ENCODE results near the gene KATNB1.

- TF ChIP-seq ARNTL (CRISPR knock-in tag; IDR thresholded peaks at IDR 0.05; ENCODE audit: borderline replicate concordance, low read depth) = no peak
- TF ChIP-seq, protein P1, sequence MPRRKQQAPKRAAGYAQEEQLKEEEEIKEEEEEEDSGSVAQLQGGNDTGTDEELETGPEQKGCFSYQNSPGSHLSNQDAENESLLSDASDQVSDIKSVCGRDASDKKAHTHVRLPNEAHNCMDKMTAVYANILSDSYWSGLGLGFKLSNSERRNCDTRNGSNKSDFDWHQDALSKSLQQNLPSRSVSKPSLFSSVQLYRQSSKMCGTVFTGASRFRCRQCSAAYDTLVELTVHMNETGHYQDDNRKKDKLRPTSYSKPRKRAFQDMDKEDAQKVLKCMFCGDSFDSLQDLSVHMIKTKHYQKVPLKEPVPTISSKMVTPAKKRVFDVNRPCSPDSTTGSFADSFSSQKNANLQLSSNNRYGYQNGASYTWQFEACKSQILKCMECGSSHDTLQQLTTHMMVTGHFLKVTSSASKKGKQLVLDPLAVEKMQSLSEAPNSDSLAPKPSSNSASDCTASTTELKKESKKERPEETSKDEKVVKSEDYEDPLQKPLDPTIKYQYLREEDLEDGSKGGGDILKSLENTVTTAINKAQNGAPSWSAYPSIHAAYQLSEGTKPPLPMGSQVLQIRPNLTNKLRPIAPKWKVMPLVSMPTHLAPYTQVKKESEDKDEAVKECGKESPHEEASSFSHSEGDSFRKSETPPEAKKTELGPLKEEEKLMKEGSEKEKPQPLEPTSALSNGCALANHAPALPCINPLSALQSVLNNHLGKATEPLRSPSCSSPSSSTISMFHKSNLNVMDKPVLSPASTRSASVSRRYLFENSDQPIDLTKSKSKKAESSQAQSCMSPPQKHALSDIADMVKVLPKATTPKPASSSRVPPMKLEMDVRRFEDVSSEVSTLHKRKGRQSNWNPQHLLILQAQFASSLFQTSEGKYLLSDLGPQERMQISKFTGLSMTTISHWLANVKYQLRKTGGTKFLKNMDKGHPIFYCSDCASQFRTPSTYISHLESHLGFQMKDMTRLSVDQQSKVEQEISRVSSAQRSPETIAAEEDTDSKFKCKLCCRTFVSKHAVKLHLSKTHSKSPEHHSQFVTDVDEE (CRISPR knock-in tag; IDR thresholded peaks at IDR 0.05) = no peak
- TF ChIP-seq RARB (CRISPR knock-in tag; IDR thresholded peaks at IDR 0.05) = no peak
- TF ChIP-seq, protein P2, sequence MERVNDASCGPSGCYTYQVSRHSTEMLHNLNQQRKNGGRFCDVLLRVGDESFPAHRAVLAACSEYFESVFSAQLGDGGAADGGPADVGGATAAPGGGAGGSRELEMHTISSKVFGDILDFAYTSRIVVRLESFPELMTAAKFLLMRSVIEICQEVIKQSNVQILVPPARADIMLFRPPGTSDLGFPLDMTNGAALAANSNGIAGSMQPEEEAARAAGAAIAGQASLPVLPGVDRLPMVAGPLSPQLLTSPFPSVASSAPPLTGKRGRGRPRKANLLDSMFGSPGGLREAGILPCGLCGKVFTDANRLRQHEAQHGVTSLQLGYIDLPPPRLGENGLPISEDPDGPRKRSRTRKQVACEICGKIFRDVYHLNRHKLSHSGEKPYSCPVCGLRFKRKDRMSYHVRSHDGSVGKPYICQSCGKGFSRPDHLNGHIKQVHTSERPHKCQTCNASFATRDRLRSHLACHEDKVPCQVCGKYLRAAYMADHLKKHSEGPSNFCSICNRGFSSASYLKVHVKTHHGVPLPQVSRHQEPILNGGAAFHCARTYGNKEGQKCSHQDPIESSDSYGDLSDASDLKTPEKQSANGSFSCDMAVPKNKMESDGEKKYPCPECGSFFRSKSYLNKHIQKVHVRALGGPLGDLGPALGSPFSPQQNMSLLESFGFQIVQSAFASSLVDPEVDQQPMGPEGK (CRISPR knock-in tag; IDR thresholded peaks at IDR 0.05; ENCODE audit: borderline replicate concordance) = no peak
- TF ChIP-seq ZFP30 (CRISPR knock-in tag; IDR thresholded peaks at IDR 0.05) = no peak
- TF ChIP-seq OSR1 (CRISPR knock-in tag; IDR thresholded peaks at IDR 0.05) = no peak
- TF ChIP-seq ISL1 (CRISPR knock-in tag; IDR thresholded peaks at IDR 0.05) = no peak
- no peak for TF ChIP-seq POU6F1 (CRISPR knock-in tag; IDR thresholded peaks at IDR 0.05; ENCODE audit: borderline replicate concordance, low read depth)
- TF ChIP-seq TOX (CRISPR knock-in tag; IDR thresholded peaks at IDR 0.05; ENCODE audit: borderline replicate concordance) = no peak
- TF ChIP-seq TCF4 (CRISPR knock-in tag; IDR thresholded peaks at IDR 0.05; ENCODE audit: borderline replicate concordance) = no peak
- TF ChIP-seq ZNF565 (CRISPR knock-in tag; conservative IDR thresholded peaks at IDR 0.05; ENCODE audit: low read depth) = no peak
- TF ChIP-seq ESRRG (CRISPR knock-in tag; IDR thresholded peaks at IDR 0.05) = no peak
Measured at GRCh38 chr16:57738844-57739243, 3.3 kb downstream of the KATNB1 start.
